Right kidney (tissue), 1 donor: ENCODE results near the gene TOGARAM2.
"Not testable (repeated sequence)": the region's sequence is repeated elsewhere in the genome, so short reads cannot be mapped to it uniquely, and the experiment has no call there.

Experiments used
- DNase-seq: peaks from one replicate; pipeline ENCODE4 v3.0.0-alpha.2; 2016

TOGARAM2 gene

GRCh38 chr2:29075894-29076705 is 95.0 kb downstream of the TOGARAM2 start:
- DNase-seq = no peak

GRCh38 chr2:29079887-29080286 is 98.8 kb downstream of the TOGARAM2 start:
- no peak for DNase-seq

GRCh38 chr2:29080886-29081743 is 100.0 kb downstream of the TOGARAM2 start:
- DNase-seq = no peak

GRCh38 chr2:29082804-29083495 is 101.9 kb downstream of the TOGARAM2 start:
- no peak for DNase-seq

- DNase-seq = no peak
Measured at GRCh38 chr2:29084554-29084953, 103.5 kb downstream of the TOGARAM2 start.

GRCh38 chr2:29090311-29090710 is 109.2 kb downstream of the TOGARAM2 start:
- not testable (repeated sequence) for DNase-seq

GRCh38 chr2:29096969-29097368 is 115.9 kb downstream of the TOGARAM2 start:
- no peak for DNase-seq

GRCh38 chr2:29097569-29097968 is 116.5 kb downstream of the TOGARAM2 start:
- no peak for DNase-seq

GRCh38 chr2:29100564-29100963 is 119.5 kb downstream of the TOGARAM2 start:
- DNase-seq = no peak
